Pancreas (tissue), 10 donors: ENCODE data around the gene GPATCH1. TPM values are rescaled to one million over a fixed set of nuclear protein-coding genes. Genes with fewer than 3 reads are reported as not detected.
A peak's percentile ranks its signal among the peaks of the same experiment; 100 is the strongest.
"Not testable (repeated sequence)": the region's sequence is repeated elsewhere in the genome, so short reads cannot be mapped to it uniquely, and the experiment has no call there.

Source experiments
- ATAC-seq, 4 donors: fragments of 200-7000 bp; cut with Tn5 transposase; one replicate each; pipeline versions ENCODE4 v1.8.0 to v1.9.1; 2020; ENCODE audit warnings: mild to moderate bottlenecking in 4 of 4, moderate library complexity in 4 of 4
- DNase-seq, 6 donors: peaks; one replicate each; pipeline ENCODE4 v3.0.0-alpha.2; 2020
- FAIRE-seq: peaks from 2 replicates; lab custom pipeline; 2012; peaks lifted over from hg19 to GRCh38; lab: Jason Lieb, UNC
- H3K27ac ChIP-seq, 4 donors: fragments of 200-600 bp; sonication (generic); 1 replicate in 3 of 4; 2 replicates in 1 of 4; pipeline versions ENCODE4 v1.5.0 to v1.8.0; 2020
- H3K27me3 ChIP-seq, 4 donors: fragments of 200-600 bp; one replicate each; pipeline ENCODE4 v1.8.0; 2021
- H3K36me3 ChIP-seq, 3 donors: fragments of 200-600 bp; sonication (generic) in 1 of 3; one replicate each; pipeline versions ENCODE4 v1.5.0 to v1.8.0; 2020 to 2021
- H3K4me1 ChIP-seq, 3 donors: fragments of 200-600 bp; one replicate each; pipeline ENCODE4 v1.8.0; 2021
- H3K4me3 ChIP-seq, 4 donors: fragments of 200-600 bp; sonication (generic) in 2 of 4; one replicate each; pipeline versions ENCODE4 v1.5.0 to v1.8.0; 2020 to 2021
- H3K9me3 ChIP-seq, 4 donors: fragments of 200-600 bp; one replicate each; pipeline ENCODE4 v1.8.0; 2021
- CTCF ChIP-seq, 4 donors: fragments of 200-600 bp; sonication (generic) in 3 of 4; IDR thresholded peaks; one replicate each; pipeline versions ENCODE4 v1.5.0 to v1.8.0; 2021; ENCODE audit warnings: antibody characterized with exemption in 4 of 4
- WGBS, 2 donors: extraction: QIAGEN DNeasy Blood & Tissue Kit; methylation state at CpG; one replicate each; pipeline ENCODE4 v1.1.7; 2013; 5-methylcytosine and 5-hydroxymethylcytosine counted together
- intact Hi-C, 3 donors: fragments of 100-400 bp; cut with DNase I; formaldehyde crosslinking; loops; one replicate each; pipeline versions ENCODE4 v1.11.1 to v1.14.2; 2022
- polyA plus RNA-seq, 2 donors: library from polyadenylated mRNA; stranded (reverse); fragments of 200-250 nt; gene quantifications; one replicate each; pipeline ENCODE4 v1.2.3, GENCODE V29; 2013
- total RNA-seq, 6 donors: library from RNA; stranded (reverse); fragmentation: NEBNext Ultra II Directional in 4 of 6; extraction: Animal tissue kit (Norgen Biotek cat#: 25700) in 4 of 6; gene quantifications; one replicate each; pipeline versions ENCODE4 v1.2.1 to v1.2.4, GENCODE V29; 2021 to 2023
- donor health status: healthy with polysubstance abuse.
- donor health status: DM: no; HTN: no; CAD: no; lungs with moderate emphysema.
- donor health status: DM: no; HTN: no; CAD: no.
- donor health status: control.
- donor health status: control.
- donor health status: Bipolar disorder and iron deficiency.
- donor health status: DM: yes; HTN: yes; CAD: no.
- donor health status: DM: no; HTN: no; CAD: no.
- donor health status: DM: no; HTN: no; CAD: no.
- donor health status: DM: yes; HTN: yes; CAD: no.

GPATCH1 gene
- total and polyA plus RNA-seq, 8 donors: 3.0 to 6.1 (median 4.0) TPM

GRCh38 chr19:33124207-33125098, 43.5 kb downstream of the GPATCH1 start:
- Histone ChIP-seq H3K36me3 (peaks cover 0 to 7% (median 4%) of the 10 kb centered on the region in 3 donors), H3K27ac (no peak overlapping the region), H3K4me1 (no peaks in the 10 kb centered on the region), H3K27me3 (no peaks in the 10 kb centered on the region), H3K9me3 (no peaks in the 10 kb centered on the region), H3K4me3 (no peak overlapping the region)
- ATAC-seq: no peak
- intact Hi-C loops: no loop called here
- no peak for TF ChIP-seq CTCF (IDR thresholded peaks at IDR 0.05)
- FAIRE-seq: no peak
- DNase-seq: no peak
- 78 to 82% methylated on average over 10 of the region's 10 CpGs for WGBS, 2 donors

DNA sequence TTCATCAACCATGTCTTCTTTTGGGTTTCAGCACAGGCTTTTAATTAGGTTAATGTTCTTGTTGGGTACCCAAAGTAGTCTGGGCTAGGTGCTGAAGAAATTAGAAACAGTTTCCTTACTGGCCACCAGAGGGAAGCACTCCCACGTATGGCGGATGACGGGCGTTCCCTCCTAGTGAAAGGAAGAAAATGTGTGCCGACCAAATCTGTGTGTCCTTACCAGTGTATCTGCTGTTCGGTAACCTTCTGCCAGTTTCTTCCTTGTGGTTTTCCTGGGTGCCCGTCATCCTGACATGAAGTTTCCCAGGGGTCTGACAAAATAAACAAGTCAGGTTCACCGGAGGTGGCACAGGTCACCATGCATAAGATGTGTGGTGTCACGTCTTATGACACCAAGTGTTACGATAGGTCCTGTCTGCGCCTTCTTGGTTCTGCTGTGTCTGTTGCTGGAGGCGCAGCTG, 45.0 kb downstream of the GPATCH1 start:
- Histone ChIP-seq H3K27me3 (no peaks in the 10 kb centered on the region), H3K4me3 (no peak overlapping the region), H3K9me3 (no peaks in the 10 kb centered on the region), H3K4me1 (no peaks in the 10 kb centered on the region), H3K27ac (no peak overlapping the region), H3K36me3 (peaks cover 0 to 16% (median 4%) of the 10 kb centered on the region in 3 donors)
- FAIRE-seq: no peak
- peak; percentile 40 to 81 (median 68) for TF ChIP-seq CTCF (IDR thresholded peaks at IDR 0.05)
- WGBS, 2 donors: 34 to 38% methylated on average over 12 of the region's 12 CpGs
- ATAC-seq: peak; percentile 86 to 97 (median 95)
- intact Hi-C loops: no loop called here
- peak in 3 of 6 donors; percentile 11 to 48 (median 37) for DNase-seq

GRCh38 chr19:33126712-33127111, 45.7 kb downstream of the GPATCH1 start:
- H3K27me3 ChIP-seq, intact Hi-C loops, H3K27ac ChIP-seq, ATAC-seq, FAIRE-seq, H3K9me3 ChIP-seq, DNase-seq, H3K4me3 ChIP-seq, H3K4me1 ChIP-seq: not testable (repeated sequence)
- WGBS, 2 donors: 86 to 93% methylated on average over 8 of the region's 8 CpGs
- H3K36me3 ChIP-seq: peaks cover 0 to 16% (median 4%) of the 10 kb centered on the region in 3 donors

- H3K4me1 ChIP-seq: peaks cover 0 to 3% (median 0%) of the 10 kb centered on the region in 3 donors
- no peak overlapping the region for H3K27ac ChIP-seq
- intact Hi-C loops: no loop called here
- peaks cover 0 to 16% (median 4%) of the 10 kb centered on the region in 3 donors for H3K36me3 ChIP-seq
- TF ChIP-seq CTCF (IDR thresholded peaks at IDR 0.05): no peak
- 91 to 94% methylated on average over 6 of the region's 6 CpGs for WGBS, 2 donors
- FAIRE-seq (no peak), DNase-seq (no peak), ATAC-seq (no peak)
- no peak overlapping the region for H3K4me3 ChIP-seq
- H3K9me3 ChIP-seq: no peaks in the 10 kb centered on the region
- H3K27me3 ChIP-seq: no peaks in the 10 kb centered on the region
These were observed 48.9 kb downstream of the GPATCH1 start for GRCh38 chr19:33129901-33130300.

- peaks cover 0 to 3% (median 0%) of the 10 kb centered on the region in 3 donors for H3K4me1 ChIP-seq
- peaks cover 0 to 16% (median 0%) of the 10 kb centered on the region in 3 donors for H3K36me3 ChIP-seq
- 88 to 92% methylated on average over 6 of the region's 6 CpGs for WGBS, 2 donors
- TF ChIP-seq CTCF (IDR thresholded peaks at IDR 0.05): no peak
- H3K27me3 ChIP-seq: no peaks in the 10 kb centered on the region
- H3K27ac ChIP-seq: no peak overlapping the region
- no peak overlapping the region for H3K4me3 ChIP-seq
- H3K9me3 ChIP-seq: no peaks in the 10 kb centered on the region
- no peak for ATAC-seq
- intact Hi-C loops: no loop called here
- no peak for DNase-seq
- FAIRE-seq: no peak
These were observed 49.5 kb downstream of the GPATCH1 start for GRCh38 chr19:33130433-33130832.
